AG04449 (cell line): ENCODE measurements around the gene FYB1.
A peak's percentile ranks its signal among the peaks of the same experiment; 100 is the strongest.

Experiments
- CTCF ChIA-PET: fragments of 350-600 bp; formaldehyde crosslinking; extraction: SDS; loops from one replicate; lab custom pipeline; 2021; ENCODE audit warnings: antibody characterized with exemption; lab: Yijun Ruan, JAX
- POLR2A ChIA-PET: fragments of 400-600, 350-600 bp; formaldehyde crosslinking; extraction: SDS; loops from one replicate; lab custom pipeline; 2020; ENCODE audit warnings: antibody characterized with exemption, inconsistent platforms; lab: Yijun Ruan, JAX
- DNase-seq: peaks from one replicate; pipeline ENCODE4 v3.0.0-alpha.2; 2010; ENCODE audit warnings: low read depth, low spot score
- H3K4me3 ChIP-seq: 2 replicates; pipeline ENCODE4 v1.5.1; 2011; ENCODE audit warnings: low read depth, mild to moderate bottlenecking, control low read depth, low read length
- CTCF ChIP-seq: IDR thresholded peaks from one replicate; pipeline ENCODE4 v1.5.1; 2011; ENCODE audit warnings: mild to moderate bottlenecking, moderate library complexity, low read length, control low read depth, inconsistent platforms; ENCODE audit not compliant: insufficient read depth; ENCODE audit errors: missing control alignments

The FYB1 gene

GRCh38 chr5:39171647-39172046 is 47.7 kb downstream of the FYB1 start:
- DNase-seq = no peak
- ChIA-PET POLR2A (no interaction called here), CTCF (interaction anchor here (1.6 to 6.5 kb wide), 2 partner anchors 11 to 46 kb away, joined by 5 to 26 read pairs; partner anchors contain the start of gene FYB1)
- TF ChIP-seq CTCF = no peak
- H3K4me3 ChIP-seq = no peak overlapping the region

DNA sequence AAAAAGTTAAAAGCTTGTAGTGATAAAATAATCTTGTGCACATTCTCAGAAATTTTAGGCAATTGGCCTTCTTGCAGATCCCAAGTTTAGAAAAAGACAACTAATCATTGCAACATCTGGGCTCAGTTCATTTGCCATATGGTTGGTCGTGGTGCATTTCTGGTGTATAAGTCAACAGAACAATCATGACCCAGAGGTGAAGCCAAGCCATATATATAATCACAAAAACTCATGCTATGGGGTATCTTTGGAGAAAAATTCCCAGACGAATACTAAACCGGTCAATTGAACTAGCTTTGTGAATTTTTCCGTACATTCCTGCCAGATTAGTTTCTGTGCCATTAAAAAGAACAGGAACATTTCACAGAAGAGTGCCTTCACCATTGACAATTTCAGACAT is 50.3 kb downstream of the FYB1 start:
- no peak overlapping the region for H3K4me3 ChIP-seq
- CTCF ChIA-PET = interaction anchor here (0.8 to 6.5 kb wide), 3 partner anchors 49 to 164 kb away, joined by 3 to 26 read pairs (median 4); partner anchors contain the start of gene FYB1
- POLR2A ChIA-PET = no interaction called here
- no peak for TF ChIP-seq CTCF
- peak; percentile 68 for DNase-seq

DNA sequence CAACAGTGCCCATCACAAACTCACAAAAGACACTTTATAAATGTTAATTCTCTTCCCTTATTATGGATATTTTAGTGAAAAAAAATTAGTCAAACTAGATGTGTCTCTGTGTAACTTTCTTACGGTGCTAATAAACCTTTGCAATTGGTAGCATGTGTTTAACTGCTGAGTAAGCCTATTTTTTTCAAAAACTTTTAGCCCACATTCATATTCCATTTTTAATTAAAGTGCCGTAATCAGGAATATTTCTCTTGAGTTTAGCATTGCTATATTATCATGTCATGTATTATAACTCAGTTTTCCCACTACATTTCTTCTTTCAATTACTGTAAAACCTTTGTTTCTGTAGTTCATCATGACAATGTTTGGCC is 51.4 kb downstream of the FYB1 start:
- POLR2A ChIA-PET = no interaction called here
- CTCF ChIA-PET = interaction anchor here (6.5 kb wide), 1 partner anchor 50 kb away, joined by 26 read pairs; the partner anchor contains the start of gene FYB1
- H3K4me3 ChIP-seq = no peak overlapping the region
- no peak for DNase-seq
- no peak for TF ChIP-seq CTCF

DNA sequence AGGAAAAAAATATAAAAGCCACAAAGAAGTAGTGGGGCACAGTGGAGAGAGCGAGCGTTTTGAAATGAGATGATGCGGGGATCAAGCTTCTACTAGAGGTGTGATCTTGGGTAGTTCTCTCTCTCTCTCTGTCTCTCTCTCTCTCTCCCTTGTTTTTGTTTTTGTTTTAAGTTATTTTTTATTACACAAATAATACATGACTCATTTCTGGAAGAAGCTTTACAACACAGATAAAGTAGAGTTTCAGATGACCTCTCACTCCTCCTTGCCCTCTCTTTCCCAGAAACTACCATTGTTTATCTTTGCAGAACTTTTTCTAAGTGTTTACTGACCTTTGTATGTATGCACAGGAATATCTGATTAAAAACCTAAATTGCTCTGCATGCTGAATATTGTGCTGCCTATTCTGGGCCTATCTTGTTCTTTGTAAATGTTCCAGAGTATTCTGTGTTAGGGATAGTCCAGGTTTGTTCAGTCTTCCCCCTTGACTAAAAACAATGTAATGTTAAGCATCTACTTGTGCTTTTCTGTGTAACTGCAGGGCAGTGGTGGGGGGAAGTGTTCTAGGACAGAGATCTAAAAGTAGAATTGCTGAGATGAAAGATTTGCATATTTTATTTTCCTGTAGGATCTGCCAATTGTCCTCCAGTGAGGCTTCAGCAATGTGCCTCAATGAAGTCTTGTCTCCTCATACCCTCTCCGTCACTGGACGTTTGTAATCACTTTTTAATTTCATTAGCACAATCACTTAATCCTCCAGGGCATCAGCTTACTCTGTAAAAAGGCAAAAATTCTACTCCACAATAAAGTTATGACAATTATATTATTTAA is 52.0 kb downstream of the FYB1 start:
- ChIA-PET POLR2A (no interaction called here), CTCF (interaction anchor here (0.9 to 6.5 kb wide), 4 partner anchors 10 to 116 kb away, joined by 3 to 26 read pairs (median 4); partner anchors contain the start of gene FYB1)
- no peak for TF ChIP-seq CTCF
- DNase-seq = no peak
- H3K4me3 ChIP-seq = no peak overlapping the region

DNA sequence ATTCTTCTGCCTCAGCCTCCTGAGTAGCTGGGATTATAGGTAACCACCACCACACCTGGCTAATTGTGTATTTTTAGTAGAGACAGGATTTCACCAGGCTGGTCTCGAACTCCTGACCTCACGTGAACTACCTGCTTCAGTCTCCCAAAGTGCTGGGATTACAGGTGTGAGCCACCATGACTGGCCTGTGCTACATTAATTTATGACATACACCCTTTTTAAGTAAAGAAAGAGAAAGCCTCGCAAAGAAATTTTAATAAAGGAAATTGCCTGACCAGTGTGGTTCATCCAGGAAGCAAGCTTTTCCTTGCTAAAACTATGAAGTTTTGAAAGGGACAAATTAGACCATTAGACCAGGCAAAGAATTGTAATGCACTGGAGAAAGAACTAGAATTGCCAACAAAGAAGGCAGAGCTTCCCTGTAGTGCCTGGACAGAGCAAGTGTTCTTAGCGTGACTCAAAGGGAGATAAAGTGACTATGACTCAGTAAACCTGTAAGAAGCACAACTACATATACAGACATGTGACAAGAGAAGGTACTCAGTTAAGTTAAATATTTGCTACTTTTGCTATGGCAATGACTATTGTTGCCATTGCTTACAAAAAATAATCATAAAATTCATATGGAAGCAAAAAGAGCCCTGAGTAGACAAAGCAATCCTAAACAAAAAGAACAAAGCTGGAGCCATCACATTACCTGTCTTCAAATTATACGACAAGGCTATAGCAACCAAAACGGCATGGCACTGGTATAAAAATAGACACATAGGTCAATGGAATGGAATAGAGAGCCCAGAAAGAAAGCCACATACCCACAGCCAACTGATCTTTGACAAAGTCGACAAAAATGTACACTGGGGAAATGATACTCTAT is 54.6 kb downstream of the FYB1 start:
- no peak overlapping the region for H3K4me3 ChIP-seq
- POLR2A ChIA-PET = no interaction called here
- no peak for TF ChIP-seq CTCF
- no peak for DNase-seq
- CTCF ChIA-PET = interaction anchor here (0.9 to 2.0 kb wide), 7 partner anchors 7 to 383 kb away, joined by 3 to 9 read pairs (median 3); no protein-coding TSS in a partner anchor
